HG02610 (cell line): Measurements from ENCODE around the gene FARP1.
"Not testable (repeated sequence)": the region's sequence is repeated elsewhere in the genome, so short reads cannot be mapped to it uniquely, and the experiment has no call there.

Experiments used
- ATAC-seq: cut with Tn5 transposase; IDR thresholded peaks from one replicate; pipeline ENCODE4 v1.9.1; 2021; ENCODE audit warnings: mild to moderate bottlenecking, moderate library complexity; ENCODE audit not compliant: unreplicated experiment

FARP1 gene

DNA sequence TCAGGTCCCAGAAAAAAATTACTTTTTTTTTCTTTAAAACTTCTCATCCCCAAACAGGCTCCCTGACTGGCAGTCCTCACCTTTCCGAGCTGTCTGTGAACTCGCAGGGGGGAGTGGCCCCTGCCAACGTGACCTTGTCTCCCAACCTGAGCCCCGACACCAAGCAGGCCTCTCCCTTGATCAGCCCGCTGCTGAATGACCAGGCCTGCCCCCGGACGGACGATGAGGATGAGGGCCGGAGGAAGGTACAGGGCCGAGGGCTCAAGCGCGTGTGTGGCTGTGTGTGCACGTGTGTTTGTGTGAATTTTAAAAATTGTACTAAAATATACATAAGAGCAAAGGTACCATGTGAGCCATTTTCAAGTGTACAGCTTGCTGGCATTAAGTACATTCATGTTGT lies 266.4 kb downstream of the FARP1 start:
- ATAC-seq, result no peak

DNA sequence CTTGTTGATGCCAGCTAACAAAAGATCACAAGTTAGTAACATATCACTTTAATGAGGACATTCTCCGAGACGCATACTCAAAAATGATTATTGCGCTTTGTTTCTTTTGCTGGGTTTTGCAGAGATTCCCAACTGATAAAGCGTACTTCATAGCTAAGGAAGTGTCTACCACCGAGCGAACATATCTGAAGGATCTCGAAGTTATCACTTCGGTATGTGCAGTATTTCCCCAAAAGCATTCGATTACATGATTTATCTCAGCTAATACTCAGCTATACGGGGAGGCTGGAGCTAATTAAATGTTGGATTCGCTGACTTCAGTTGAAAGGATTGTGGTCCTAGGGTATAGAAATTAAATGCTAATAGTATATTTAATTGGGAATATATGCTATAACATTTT lies 267.7 kb downstream of the FARP1 start:
- ATAC-seq, result no peak

DNA sequence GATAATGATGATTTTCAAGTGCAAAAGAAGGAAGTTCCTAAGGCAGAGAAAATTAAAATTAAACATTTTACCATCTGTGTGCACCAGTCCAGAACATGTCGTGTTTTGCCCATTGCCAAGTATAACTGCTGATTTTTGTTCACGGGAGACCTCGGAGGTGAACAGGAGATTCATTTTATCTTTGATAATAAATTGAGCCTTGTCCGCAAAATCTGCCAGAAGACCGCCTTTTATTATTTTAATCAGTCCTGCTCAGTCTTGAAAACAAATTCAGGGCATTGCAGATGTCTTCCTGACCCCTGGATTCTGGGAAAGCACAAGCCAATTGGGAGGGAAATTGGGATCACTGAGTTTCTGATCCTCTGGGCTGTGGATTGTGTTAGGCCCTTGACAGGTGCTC lies 268.1 kb downstream of the FARP1 start:
- ATAC-seq, result no peak

DNA sequence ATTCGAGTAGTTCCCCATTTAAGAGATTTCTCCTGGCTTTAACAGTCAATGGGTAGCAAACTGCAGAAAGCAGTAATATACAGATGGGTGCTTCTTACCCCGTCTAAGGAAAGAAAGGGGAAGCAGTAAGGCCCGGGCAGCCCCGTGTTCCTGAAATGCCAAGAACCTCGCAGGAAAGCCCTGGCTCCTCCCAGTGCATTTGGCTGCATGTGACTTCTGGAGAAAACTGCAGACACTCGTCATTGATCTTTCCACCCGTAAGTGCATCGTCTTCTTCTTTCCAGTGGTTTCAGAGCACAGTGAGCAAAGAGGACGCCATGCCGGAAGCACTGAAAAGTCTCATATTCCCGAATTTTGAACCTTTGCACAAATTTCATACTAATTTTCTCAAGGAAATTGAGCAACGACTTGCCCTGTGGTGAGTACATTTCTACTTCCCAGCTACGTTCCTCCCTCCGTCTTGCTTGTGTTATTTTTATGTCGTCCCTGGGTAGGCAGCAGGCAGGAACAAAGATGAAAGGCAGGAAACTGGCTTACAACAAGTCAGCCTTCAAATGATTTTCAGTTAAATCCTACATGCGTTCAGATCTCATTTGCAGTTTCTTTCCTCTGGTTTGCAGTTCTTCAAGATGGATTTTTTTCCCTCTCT lies 268.8 kb downstream of the FARP1 start:
- ATAC-seq, result no peak

DNA sequence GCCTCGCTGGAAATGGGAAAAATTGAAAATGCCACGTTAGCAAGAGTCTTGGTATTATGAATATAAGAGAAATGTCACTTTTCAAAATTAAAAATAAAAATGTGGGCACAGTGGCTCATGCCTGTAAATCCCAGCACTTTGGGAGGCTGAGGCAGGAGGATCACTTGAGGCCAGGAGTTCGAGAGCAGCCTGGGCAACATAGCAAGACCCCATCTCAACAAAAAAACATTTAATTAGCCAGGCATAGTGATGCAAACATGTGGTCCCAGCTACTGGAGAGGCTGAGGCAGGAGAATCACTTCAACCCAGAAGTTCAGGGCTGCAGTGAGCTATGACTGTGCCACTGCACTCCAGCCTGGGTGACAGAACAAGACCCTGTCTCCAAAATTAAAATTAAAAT lies 270.4 kb downstream of the FARP1 start:
- not testable (repeated sequence) for ATAC-seq

DNA sequence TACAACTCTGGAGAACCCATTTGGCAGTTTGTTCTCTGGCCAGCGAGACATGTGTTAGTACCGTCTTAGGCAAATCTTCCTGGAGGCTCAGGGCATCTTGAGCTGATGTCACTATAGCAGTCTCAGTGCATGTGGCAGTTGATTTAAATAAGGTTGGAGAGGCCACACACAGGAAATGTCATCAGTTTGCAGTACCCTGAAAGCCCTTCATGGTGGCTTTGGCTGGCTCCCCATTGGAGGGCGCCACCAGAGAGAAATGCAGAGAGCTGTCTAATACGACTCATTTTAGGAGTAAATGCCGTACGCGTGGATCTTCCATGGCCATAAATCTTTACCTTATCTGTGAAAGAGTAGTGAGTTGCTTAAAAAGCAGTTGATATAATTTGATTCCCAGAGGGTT lies 270.9 kb downstream of the FARP1 start:
- ATAC-seq, result no peak

DNA sequence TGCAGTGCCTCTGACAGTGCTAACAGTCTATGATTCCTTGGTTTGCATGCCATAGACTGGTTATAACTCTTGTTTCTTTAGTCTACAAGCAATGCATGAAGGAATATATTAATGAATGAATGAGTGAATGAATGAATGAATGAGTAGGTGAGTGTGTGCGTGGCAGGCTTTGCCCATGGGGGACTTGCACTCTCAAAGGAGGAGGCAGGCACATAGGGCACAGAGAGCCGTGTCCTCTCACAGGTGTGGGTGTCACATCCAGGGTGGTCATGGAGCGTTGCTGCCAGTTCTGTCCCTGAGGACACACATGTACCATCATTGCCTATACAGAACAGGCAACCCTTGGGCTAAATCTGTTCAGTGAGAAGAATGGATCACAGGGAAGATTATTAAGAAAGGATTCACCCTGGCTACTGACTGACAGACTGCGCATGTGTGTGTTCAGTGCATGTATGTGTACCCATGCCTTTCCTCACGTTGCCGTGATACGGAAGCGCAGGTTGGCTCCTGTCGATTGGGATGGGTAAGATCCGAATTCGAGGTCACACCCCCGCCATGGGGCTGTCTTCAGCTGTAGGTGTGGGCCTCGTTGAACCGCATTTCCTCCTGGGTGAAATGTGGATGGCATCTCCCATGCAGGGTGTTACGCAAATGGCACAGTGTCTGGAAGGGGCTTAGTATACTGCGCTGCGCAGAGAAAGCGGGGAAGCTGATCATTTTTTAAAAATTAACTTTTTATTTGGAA lies 272.6 kb downstream of the FARP1 start:
- ATAC-seq, result no peak

DNA sequence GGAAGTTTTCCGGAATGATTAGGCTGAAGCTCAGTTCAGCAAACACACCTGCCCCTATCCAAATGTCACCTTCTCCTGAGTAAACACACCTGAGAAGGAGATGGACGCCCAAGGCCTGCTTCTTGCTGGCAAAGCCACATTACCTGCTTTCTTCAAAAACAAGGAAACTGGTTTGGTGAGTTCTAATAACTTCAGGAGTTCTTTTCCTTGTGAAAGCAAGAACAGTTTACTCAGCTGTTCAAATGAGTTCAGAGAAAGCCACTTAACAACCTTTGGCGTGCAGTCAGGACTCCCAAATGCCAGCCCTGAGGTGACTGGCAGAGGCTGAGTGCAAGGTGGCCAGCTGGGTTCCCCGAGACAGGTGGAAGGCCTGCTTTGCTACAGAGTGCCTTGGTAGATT lies 273.5 kb downstream of the FARP1 start:
- ATAC-seq, result no peak

DNA sequence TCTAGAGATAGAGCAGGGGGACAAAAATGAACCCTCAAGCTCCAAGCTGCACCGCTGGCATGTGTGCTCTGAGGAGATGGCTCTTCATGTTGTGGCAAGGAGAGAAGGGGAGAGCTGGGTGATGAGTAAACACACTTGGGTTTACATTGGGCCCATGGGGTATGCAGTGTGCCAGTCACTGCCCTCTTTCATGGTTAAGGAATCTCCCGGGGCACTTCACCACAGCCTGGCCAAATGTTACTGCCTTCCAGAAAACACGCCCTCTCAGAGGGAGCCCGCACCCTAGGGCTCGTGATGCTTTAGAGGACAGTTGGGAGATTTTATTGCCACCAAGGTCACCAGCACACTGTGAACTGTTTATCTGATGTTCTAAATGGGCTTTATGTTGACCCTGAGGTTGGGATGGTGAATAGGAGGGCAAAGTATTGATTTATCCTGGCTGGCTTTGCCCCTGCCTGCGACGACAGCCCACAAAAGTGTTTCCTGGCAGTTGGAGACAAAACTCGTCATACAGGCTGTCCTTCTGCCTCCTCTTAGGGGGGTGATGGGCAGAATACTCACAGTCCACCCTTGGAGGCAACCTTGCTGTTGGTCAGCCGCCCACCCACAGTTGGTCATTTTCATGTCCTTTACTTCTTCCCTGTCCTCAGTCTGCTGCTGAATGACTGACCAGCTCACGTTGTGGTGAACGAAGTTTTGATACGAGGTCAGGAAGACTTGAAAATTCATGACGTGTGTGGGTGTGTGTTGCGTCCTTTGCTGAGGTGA lies 277.1 kb downstream of the FARP1 start:
- no peak for ATAC-seq

DNA sequence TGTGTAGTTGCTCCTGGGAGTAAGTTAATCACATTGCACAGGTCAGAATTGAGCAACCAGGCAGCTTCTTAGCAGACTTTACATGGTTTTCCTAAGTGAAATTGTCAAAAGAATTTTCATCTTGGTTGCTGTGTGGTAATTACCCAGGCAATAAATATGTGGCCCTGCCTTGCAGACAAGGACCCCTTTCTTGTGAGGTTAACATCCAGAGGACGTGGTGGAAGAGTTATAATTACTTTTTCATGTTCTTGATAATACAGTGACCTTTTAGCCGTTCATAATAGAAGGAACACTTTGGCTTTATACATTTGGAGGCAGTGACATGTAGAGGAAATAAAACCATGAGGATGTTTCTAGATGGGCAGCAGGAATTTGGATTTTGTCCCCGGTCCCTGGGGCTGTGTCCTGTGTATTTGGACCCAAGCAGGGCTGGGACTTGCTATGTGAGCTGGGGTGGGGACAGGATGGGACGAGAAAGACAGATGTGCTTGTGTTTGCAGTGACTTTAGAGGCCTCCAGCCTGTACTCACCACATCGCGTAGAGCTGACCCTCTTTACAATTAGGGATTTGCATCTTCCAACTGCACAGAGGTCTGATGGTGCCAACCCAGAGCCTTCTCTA lies 277.8 kb downstream of the FARP1 start:
- ATAC-seq, result no peak

DNA sequence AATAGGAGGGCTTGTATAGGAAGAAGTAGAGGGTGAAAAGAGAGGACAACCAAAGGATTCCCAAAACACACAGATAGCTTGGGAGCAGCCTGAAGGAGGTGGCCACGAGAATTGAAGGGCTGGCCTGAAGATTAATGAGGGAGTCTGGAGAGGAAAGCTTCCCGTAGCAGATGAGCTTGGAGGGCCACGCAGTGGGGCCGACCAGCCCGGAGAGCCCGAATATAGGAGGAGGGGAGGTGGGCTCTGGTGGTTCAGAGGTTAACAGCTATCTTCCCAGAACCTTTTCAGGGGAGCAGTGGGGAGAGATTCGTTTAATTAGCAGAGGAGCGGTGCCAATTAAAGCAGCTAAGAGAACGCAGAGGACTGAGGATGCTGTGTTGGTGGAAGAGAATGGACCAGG lies 279.2 kb downstream of the FARP1 start:
- no peak for ATAC-seq

DNA sequence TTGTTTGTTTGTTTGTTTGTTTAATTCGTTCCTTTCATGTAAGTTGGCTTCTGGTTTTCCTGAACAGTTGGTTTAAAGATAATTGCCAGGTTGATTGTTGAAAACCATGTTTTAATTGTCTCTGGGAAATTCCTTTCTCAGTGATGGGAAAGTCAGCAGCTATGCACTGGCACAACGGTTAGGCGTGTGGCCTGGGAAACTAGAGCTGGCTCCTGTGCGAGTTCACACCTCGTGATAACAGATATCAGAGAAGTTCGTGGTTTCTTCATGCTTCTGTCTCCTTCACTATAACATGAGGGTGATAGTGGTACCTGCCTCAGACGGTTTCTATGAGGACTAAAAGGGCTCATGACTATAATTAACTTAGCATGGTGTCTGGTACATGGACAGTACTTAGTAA lies 280.5 kb downstream of the FARP1 start:
- ATAC-seq, result no peak

DNA sequence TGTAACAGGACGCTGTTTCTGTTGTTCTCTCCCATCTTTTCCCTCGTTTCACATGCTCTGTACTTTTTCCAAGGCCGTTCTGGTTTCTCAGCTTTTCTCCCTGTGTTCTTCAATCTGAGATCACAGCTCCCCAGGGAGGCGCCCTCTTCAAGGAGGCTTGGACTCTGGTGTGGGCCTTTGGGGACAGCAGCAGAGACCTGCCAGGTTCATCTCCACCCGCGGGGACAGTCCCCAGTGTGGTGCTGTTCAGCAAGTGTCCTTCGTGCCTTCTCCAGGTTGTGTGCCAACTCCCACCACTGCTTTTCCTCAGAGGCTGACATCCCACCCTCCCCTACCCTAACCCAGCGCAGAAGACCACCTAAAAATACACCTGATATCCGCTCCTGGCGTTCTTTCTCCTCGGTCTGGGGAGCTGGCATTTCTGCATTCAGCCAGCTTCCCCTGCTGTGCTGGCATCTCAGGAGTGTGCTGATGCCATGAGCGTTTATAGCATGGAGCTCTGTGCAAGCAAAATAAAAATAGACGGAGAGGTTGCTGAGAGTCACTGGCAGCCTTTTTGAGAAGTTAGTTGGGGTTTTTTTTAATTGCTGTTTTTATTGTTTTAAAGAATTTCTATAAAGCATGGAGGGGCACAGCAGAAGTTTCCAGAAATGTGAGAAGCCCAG lies 284.6 kb downstream of the FARP1 start:
- ATAC-seq, result no peak

DNA sequence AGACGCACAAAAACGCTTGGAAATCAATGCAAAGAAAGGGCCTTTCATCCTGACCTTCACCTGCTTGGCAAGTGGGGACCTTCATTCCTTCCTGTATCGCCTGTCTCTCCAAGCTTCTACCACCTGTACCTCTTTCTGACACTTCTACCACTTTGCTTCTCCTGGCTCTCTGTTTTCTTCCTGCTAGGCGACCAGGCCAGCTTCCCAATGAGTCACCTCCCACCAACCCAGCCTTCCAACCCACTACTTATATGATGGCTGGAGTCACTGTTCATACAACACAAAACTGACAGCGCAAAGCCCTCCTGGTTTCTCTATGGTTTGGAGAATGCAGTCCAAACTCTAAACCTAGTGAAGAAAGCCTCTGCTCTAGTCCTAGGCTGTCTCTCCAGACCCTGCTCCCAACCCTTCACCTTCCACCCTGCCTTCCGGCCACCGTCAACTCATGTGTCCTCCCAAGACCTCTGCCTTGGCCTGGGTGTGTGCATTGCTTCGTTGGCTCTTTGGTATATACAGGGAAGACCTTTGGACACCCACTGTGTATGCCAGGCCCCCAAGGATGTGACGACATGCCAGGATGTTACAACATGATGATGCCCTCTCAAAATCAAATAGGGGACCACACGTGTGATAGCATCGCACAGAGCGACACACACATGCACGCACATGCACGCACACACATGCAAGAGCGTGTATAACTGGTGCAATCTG lies 285.5 kb downstream of the FARP1 start:
- no peak for ATAC-seq

DNA sequence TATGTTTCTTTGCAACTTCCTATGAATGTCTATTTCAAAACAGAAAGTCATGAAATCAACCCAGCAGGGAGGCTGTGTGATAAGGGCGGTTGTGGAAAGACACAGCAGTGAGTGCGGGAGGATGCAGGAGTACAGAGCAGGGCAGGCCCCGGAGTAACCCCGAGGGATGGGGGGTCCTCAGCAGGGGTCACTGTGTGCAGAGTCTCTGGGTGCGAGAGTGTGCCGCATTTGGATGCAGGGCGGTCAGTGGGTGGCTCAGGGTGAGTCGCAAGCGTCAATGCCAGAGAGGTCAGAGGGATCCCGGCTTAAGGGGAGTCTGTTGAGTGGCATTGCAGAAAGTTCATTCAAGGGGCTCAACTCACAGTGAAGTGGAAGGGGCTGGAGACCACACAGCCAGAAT lies 286.2 kb downstream of the FARP1 start:
- ATAC-seq, result no peak

DNA sequence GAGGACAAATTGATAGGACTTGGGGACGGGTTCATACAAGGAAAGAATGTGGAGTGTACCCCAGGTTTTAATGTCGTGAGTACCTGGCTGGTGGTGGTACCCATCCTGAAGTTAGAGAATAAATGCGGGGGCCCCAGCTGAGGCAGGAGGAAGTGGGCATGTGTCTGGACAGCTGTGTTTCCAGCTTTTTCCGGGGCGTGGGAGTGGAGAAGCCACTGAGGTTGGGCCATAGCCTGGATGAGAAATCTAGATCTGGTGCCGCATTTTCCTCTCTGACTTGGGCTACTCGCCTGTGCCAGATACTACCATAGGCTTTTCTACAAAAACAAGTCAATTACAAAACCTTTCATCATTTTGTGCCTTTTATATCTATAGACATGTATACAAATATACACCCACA lies 286.6 kb downstream of the FARP1 start:
- ATAC-seq, result no peak

DNA sequence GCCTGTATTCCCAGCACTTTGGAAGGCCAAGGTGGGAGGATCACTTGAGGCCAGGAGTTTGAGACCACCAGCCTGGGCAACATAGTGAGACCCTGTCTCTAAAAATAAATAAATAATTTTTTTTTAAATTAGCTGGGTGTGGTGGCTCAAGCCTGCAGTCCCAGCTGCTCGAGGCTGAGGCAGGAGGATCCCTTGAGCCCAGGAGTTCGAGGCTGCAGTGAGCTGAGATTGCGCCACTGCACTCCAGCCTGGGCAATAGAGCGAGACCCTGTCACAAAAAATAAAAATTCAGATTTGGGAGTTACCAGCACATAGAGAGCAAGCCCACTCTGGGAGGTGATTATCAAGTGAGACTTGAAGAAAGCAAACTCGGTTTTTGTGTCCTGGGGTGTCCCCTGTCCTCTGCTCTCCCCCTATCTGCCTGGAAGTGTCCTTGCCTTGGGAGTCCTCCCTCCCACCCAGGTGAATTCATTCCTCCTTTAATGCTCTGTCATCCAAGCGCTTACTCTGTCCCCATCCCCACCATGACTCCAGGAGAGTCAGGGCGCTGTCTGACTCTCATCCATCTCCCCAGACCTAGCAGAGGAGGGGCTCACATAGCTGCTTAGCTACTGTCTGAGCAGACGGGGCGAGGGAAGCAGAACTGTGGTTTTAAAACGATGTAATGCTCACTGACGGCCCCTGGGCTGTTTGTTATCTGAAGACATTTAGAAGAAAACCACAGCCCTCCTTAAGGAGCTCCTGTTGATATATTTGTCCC lies 287.3 kb downstream of the FARP1 start:
- ATAC-seq, result no peak

DNA sequence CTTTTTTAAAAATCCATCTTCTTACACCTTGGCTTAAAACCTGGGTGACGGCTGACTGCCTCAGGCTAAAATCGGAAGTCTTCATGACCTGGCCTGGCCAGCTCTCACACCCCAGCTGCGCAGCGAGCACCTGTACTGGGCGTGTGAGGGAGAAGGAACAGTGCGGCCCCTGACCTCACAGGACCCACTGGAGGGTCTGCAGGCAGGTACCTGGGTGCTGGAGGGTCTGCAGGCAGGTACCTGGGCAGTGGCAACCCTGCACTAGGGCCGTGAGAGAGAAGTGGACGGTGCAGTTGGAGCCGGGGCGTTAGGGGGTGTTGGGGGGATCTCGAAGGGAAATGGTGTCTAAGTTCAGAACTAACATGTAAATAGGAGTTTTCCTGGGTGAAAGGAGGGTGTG lies 289.7 kb downstream of the FARP1 start:
- no peak for ATAC-seq

DNA sequence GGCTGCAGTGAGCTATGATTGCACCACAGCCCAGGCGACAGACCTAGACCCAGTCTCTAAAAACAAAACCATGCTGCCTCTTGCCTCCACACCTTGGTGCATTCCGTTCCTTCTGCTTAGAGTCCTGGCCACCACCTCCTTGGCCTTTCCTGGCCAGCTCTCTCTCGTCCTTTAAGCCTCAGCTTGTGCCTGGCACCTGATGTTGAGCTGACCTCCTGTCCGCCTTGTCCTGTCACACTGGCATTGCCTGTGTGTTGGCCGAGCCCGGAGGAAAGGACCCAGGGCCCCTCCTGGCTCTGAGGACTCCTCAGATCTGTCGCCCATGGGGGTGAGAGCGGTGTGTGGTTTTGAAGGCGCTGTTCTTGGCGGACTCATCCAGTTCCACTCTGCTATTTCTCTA lies 290.8 kb downstream of the FARP1 start:
- ATAC-seq, result no peak

DNA sequence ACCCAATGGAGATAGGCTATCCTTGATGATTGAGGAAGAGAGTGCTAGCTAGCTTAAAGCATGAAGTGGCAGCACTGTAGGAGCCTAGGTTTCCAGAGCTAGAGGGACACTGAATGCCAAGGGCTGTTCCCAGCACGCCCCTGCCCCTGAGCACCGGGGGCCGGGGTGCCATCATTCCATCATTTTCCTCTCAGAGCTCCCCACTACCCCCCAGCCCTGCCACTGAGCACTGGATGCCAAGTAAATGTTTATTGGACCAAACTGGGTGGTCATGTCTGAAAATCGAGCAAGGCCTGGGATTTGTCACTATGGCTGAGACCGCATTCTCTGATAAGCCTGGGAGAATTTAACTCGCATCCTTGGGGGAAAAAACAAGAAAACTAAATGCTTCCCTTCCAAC lies 291.2 kb downstream of the FARP1 start:
- no peak for ATAC-seq
